ENCODE results near the gene RBPJL. TPM values are rescaled to one million over a fixed set of nuclear protein-coding genes. Genes with fewer than 3 reads are reported as not detected.

The RBPJL gene
- total and polyA plus RNA-seq, 2 of the 13 experiments (the other 11 are each of a cell fraction or from before 2014, with no cell fraction given): not detected

DNA sequence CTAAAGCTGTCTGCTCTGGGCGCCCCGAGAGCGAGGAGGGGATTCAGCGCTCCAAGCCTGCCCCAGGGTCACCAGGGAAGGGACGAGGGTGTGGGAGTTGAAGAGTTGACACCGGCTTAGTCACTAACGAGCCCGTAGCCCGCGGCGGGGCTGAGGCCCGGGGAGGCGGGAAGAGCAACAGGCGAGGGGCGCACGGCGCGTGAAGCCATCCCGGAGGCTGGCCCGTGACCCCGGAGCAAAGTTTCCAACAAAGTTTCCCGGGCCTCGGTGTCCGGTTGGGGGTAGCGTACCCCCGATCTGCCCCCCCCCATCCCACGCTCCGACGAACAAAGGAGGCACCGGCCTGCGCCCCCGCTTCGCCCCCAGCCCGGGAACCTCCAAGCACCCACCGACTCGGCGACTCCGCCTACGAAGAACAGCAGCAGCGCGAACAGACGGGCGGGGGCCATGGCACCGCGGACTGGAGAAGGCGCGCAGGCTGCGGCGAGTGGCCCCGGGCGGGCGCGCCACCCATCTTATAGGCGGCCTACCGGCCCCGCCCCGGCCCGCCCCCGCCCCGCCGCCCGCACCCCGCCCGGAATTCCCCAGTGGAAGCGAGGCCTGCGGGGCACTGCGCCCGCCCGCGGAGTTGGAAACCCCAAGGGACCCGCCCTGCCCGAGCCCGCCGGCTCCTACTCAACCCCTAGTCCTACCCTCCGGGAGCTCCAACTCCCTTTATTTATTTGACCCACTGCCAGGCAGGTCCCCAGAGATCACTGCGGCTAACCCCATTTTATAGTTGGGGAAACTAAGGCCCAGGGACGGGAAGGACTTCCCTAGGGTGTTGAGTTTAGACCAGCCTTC, 41.5 kb downstream of the RBPJL start, which contains the start of gene SDC4 (continued):
- TF ChIP-seq, protein P1, sequence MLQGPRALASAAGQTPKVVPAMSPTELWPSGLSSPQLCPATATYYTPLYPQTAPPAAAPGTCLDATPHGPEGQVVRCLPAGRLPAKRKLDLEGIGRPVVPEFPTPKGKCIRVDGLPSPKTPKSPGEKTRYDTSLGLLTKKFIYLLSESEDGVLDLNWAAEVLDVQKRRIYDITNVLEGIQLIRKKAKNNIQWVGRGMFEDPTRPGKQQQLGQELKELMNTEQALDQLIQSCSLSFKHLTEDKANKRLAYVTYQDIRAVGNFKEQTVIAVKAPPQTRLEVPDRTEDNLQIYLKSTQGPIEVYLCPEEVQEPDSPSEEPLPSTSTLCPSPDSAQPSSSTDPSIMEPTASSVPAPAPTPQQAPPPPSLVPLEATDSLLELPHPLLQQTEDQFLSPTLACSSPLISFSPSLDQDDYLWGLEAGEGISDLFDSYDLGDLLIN (CRISPR knock-in tag; IDR thresholded peaks at IDR 0.05; ENCODE audit: borderline replicate concordance): peak; percentile 79; the same call in 1 of the 2 replicates
- TF ChIP-seq, protein P2, sequence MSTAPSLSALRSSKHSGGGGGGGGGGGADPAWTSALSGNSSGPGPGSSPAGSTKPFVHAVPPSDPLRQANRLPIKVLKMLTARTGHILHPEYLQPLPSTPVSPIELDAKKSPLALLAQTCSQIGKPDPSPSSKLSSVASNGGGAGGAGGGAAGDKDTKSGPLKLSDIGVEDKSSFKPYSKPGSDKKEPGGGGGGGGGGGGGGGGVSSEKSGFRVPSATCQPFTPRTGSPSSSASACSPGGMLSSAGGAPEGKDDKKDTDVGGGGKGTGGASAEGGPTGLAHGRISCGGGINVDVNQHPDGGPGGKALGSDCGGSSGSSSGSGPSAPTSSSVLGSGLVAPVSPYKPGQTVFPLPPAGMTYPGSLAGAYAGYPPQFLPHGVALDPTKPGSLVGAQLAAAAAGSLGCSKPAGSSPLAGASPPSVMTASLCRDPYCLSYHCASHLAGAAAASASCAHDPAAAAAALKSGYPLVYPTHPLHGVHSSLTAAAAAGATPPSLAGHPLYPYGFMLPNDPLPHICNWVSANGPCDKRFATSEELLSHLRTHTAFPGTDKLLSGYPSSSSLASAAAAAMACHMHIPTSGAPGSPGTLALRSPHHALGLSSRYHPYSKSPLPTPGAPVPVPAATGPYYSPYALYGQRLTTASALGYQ (CRISPR knock-in tag; IDR thresholded peaks at IDR 0.05): peak; percentile 47; the same call in 1 of the 2 replicates
- peak; percentile 67; the same call in 1 of the 2 replicates for TF ChIP-seq BRD4 (CRISPR knock-in tag; IDR thresholded peaks at IDR 0.05)
- TF ChIP-seq, protein P3, sequence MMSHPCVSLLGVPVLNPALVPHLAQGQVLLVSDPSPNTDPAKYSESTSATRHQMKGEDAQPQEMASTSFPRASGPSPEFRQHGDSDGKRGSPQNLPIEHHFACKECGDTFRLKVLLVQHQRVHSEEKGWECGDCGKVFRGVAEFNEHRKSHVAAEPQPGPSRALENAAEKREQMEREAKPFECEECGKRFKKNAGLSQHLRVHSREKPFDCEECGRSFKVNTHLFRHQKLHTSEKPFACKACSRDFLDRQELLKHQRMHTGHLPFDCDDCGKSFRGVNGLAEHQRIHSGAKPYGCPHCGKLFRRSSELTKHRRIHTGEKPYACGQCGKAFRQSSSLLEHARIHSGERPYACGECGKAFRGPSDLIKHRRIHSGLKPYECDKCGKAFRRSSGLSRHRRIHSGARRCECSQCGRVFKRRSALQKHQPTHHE (CRISPR knock-in tag; IDR thresholded peaks at IDR 0.05; ENCODE audit: borderline replicate concordance): peak; percentile 33; the same call in 1 of the 2 replicates
- peak; percentile 71; the same call in 1 of the 2 replicates for TF ChIP-seq ZSCAN12 (CRISPR knock-in tag; IDR thresholded peaks at IDR 0.05)
- TF ChIP-seq, protein P4, sequence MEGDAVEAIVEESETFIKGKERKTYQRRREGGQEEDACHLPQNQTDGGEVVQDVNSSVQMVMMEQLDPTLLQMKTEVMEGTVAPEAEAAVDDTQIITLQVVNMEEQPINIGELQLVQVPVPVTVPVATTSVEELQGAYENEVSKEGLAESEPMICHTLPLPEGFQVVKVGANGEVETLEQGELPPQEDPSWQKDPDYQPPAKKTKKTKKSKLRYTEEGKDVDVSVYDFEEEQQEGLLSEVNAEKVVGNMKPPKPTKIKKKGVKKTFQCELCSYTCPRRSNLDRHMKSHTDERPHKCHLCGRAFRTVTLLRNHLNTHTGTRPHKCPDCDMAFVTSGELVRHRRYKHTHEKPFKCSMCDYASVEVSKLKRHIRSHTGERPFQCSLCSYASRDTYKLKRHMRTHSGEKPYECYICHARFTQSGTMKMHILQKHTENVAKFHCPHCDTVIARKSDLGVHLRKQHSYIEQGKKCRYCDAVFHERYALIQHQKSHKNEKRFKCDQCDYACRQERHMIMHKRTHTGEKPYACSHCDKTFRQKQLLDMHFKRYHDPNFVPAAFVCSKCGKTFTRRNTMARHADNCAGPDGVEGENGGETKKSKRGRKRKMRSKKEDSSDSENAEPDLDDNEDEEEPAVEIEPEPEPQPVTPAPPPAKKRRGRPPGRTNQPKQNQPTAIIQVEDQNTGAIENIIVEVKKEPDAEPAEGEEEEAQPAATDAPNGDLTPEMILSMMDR (CRISPR knock-in tag; IDR thresholded peaks at IDR 0.05): no peak
- TF ChIP-seq GABPB1 (CRISPR knock-in tag; IDR thresholded peaks at IDR 0.05): peak; percentile 76
- TF ChIP-seq ZNF484 (CRISPR knock-in tag; IDR thresholded peaks at IDR 0.05; ENCODE audit: borderline replicate concordance, low read depth): no peak
- 0 out of 2 replicates have a peak, but pooled peaks have one; percentile 37 for TF ChIP-seq TSC22D2 (CRISPR knock-in tag; IDR thresholded peaks at IDR 0.05; ENCODE audit: borderline replicate concordance)
- TF ChIP-seq ZNF224 (CRISPR knock-in tag; IDR thresholded peaks at IDR 0.05): peak; percentile 62; the same call in 1 of the 2 replicates
- TF ChIP-seq MTA1 (CRISPR knock-in tag; IDR thresholded peaks at IDR 0.05; ENCODE audit: borderline replicate concordance): peak; percentile 93; the same call in 1 of the 2 replicates
- TF ChIP-seq, protein P5, sequence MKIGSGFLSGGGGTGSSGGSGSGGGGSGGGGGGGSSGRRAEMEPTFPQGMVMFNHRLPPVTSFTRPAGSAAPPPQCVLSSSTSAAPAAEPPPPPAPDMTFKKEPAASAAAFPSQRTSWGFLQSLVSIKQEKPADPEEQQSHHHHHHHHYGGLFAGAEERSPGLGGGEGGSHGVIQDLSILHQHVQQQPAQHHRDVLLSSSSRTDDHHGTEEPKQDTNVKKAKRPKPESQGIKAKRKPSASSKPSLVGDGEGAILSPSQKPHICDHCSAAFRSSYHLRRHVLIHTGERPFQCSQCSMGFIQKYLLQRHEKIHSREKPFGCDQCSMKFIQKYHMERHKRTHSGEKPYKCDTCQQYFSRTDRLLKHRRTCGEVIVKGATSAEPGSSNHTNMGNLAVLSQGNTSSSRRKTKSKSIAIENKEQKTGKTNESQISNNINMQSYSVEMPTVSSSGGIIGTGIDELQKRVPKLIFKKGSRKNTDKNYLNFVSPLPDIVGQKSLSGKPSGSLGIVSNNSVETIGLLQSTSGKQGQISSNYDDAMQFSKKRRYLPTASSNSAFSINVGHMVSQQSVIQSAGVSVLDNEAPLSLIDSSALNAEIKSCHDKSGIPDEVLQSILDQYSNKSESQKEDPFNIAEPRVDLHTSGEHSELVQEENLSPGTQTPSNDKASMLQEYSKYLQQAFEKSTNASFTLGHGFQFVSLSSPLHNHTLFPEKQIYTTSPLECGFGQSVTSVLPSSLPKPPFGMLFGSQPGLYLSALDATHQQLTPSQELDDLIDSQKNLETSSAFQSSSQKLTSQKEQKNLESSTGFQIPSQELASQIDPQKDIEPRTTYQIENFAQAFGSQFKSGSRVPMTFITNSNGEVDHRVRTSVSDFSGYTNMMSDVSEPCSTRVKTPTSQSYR (CRISPR knock-in tag; IDR thresholded peaks at IDR 0.05; ENCODE audit: borderline replicate concordance): peak; percentile 37; the same call in 1 of the 2 replicates
- TF ChIP-seq, protein P6, sequence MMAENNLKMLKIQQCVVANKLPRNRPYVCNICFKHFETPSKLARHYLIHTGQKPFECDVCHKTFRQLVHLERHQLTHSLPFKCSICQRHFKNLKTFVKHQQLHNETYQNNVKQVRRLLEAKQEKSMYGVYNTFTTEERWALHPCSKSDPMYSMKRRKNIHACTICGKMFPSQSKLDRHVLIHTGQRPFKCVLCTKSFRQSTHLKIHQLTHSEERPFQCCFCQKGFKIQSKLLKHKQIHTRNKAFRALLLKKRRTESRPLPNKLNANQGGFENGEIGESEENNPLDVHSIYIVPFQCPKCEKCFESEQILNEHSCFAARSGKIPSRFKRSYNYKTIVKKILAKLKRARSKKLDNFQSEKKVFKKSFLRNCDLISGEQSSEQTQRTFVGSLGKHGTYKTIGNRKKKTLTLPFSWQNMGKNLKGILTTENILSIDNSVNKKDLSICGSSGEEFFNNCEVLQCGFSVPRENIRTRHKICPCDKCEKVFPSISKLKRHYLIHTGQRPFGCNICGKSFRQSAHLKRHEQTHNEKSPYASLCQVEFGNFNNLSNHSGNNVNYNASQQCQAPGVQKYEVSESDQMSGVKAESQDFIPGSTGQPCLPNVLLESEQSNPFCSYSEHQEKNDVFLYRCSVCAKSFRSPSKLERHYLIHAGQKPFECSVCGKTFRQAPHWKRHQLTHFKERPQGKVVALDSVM (CRISPR knock-in tag; IDR thresholded peaks at IDR 0.05): no peak; the same call in 1 of the 2 replicates
- peak; percentile 50; the same call in 1 of the 2 replicates for TF ChIP-seq ZNF292 (CRISPR knock-in tag; IDR thresholded peaks at IDR 0.05; ENCODE audit: borderline replicate concordance, low read depth)
- TF ChIP-seq ZNF782 (CRISPR knock-in tag; IDR thresholded peaks at IDR 0.05; ENCODE audit: borderline replicate concordance): 0 out of 2 replicates have a peak, but pooled peaks have one; percentile 58

Measured in HepG2 (cell line).